ENCODE measurements around the gene DVL1.

Gene DVL1

DNA sequence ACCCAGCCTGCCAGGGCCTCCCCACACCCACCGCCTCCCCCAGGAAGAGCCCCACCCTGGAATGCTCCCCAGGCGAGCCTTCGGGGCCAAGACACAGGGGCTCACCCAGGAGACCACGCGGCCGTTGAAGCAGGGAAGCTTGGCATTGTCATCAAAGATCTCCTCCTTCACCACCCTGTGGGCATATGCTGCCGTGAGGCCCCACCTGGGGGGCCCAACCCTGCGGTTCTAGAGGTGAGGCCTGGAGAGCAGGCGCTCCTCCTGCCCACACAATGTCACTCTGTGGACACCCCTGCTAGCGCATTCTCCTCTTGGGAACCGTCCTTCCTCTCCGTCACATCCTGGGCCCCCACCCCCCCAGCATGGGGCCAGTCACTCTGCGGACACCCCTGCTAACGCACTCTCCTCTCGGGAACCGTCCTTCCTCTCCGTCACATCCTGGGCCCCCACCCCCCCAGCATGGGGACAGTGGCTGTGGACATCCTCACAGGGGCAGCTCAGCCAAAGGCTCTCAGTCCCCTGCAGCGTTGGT lies 6.6 kb downstream of the DVL1 start:
- DNase-seq (ENCODE audit: insufficient read length, low spot score) (no peak), FAIRE-seq (no peak)

DNA sequence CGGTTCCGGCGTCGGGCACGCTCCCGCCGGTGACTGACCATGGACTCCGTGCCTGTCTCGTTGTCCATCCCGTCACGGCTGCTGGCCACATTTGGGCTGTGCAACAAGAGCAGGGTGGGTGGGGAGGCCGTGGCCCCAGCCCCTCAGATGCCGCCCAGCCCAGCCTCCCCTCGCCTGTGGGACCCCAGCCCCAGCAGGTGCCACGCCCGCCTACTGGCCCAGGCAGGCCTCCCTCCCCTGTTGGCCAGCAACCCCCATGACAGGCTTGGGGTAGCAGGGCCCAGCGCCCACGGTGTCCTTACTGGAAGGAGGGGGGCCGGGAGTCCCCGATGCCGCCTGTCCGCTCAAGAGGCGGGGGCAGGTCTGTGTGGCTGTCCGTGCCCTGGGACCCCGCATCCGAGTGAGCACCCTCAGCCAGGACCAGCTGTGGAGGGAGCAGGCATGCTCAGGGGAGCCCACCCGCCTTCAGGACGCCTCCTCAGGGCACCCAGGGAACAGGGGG lies 7.1 kb downstream of the DVL1 start:
- DNase-seq (ENCODE audit: insufficient read length, low spot score) (no peak), FAIRE-seq (no peak)

DNA sequence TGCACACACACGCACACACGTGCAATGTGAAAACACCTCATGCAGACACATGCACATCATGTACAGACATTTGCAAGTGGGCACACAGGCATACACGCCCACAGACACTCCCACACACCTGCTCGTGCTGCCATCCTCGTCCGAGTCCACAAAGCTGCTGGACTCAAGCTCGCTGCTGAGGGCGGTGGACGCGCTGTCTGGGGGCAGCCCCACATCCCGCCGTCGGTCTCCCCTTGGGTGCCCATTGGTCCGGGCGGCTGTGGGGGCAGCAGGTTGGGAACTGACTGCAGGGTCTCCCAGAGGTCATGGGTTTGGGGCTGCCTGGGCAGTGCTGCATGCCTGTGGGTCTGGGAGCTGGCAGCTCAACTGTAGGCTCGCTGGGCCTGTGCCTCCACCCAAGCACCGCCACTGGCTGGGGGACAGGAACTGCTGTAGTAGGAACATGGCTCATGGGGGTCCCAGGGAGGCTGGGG lies 7.6 kb downstream of the DVL1 start:
- no peak for DNase-seq (ENCODE audit: insufficient read length, low spot score)
- FAIRE-seq, result no peak

- DNase-seq (ENCODE audit: insufficient read length, low spot score) (no peak), FAIRE-seq (peak; percentile 91)
Observed at GRCh38 chr1:1340791-1341548, 8.2 kb downstream of the DVL1 start.

DNA sequence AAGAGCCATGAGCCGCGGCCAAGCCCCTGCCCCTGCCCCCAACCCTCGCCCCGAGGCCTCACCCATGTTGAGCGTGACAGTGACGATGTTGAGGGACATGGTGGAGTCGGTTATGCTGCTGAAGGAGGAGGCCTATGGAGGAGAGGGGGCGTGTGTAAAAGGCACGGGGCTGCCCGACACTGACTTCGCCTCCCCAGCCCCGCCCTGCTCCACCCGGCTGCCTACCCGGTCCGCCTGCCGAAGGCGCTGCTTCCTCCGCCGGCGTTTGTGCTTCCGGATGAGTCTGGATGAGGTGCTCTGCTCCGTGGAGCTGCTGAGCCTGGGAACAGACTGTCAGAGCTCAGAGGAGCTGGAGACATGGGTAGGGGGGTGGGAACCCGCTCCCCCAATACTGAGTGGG lies 9.0 kb downstream of the DVL1 start:
- DNase-seq (ENCODE audit: insufficient read length, low spot score) (no peak), FAIRE-seq (no peak)

- no peak for DNase-seq (ENCODE audit: insufficient read length, low spot score)
- no peak for FAIRE-seq
Observed at GRCh38 chr1:1338278-1338677, 10.9 kb downstream of the DVL1 start.

DNA sequence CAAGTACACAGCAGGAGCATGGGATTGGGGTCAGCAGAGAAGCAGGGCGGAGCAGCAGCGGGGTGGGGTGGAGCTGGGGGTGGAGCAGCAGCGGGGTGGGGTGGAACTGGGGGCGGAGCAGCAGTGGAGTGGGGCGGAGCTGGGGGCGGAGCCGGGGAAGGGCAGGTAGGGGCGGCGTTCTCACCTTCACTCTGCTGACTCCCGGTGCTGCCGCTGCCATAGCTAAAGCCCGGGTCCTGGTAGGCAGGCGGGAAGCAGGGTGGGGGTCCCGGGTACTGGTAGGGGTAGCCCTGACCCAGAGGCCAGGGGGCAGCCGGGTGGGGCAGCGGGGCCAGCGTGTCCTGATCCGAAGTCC lies 11.4 kb downstream of the DVL1 start:
- no peak for FAIRE-seq
- DNase-seq (ENCODE audit: insufficient read length, low spot score), result no peak

DNA sequence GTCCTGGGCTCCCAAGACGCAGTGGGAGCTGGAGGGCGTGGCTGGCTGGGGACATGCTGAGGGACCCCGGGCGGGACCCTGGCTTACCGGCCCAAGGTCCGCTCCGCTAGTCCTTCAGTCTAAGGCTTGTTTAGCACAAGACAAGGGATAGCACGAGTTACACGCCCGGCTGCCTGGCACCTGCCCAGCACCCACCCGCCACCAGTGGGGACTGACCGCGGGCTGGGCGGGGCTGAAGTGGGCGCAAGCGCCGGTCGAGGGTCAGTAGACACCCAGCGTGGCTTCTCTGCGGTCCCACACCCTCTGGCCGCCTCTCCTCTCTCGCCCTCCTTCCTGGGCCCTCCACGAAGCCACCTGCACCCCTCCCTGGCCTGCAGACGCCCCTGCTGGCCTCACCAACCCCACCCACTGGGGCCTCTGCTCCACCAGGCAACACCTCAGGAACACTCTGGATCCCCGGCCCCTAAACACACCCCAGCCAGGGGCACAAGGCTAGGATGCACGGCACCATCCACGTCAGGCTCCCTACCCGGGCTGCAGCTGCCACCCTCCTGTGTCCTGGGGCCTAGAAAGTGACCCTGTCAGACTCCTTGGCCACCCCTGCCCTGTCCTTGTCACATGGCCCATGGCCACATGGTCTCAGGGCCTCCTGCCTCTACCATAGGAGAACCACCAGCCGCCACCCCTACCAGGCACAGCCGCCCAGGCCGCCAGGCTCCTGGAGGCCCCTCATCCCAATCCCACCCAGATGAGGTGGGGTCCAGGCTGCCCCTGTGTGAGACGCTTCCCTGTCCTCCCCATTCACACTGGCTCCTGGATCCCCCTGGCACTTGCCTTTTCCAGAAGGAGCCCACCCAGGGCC lies 12.1 kb downstream of the DVL1 start:
- DNase-seq (ENCODE audit: insufficient read length, low spot score) (no peak), FAIRE-seq (no peak)

DNA sequence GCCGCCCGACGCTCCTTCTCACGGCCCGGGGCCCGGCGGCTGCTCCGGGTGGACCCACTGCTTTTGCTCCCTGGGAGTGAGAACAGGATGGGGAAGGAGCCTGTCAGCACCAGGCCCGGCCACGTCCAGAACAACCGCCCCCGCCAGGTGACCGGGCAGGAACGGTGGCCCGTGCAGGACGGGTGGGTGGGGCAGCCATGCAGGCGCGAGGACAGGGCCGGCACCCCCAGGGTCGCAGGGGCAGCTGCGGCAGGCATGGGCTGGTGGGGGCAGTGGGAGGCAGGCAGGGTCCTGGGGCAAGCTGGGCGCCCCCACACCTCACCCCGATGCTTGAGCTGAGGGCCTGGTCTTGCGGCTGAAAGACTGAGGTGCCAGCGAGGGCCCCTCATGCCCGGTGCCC lies 12.8 kb downstream of the DVL1 start:
- DNase-seq (ENCODE audit: insufficient read length, low spot score), result no peak
- FAIRE-seq, result no peak

DNA sequence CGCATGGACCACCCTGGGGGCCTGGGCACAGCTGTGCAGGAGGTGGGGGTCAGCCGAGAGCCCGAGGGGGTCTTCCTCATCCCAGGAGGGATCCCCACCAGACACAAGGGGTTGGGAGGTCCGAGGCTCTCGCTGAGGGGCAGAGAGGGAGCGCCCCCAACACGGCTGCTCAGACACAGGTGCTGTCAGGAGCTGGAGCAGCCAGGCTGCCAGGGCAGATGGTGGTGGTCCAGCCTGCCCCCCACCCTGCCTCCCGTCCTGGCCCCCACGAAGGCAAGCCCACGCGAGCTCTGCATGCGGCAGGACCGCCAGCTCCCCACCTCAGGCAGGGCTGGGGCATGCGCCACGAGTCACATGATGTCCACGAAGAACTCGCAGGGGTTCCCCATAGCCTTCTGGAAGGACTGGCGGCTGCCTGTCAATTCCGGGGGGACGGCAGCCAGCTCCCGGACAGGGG lies 13.4 kb downstream of the DVL1 start:
- FAIRE-seq (no peak), DNase-seq (ENCODE audit: insufficient read length, low spot score) (no peak)

- FAIRE-seq, result no peak
Observed at GRCh38 chr1:1335283-1335682, 13.9 kb downstream of the DVL1 start.

GRCh38 chr1:1334835-1335234 lies 14.4 kb downstream of the DVL1 start:
- no peak for FAIRE-seq
- DNase-seq (ENCODE audit: insufficient read length, low spot score), result no peak

More at GRCh38 chr1:1335283-1335682, 13.9 kb downstream of the DVL1 start:
- no peak for DNase-seq (ENCODE audit: insufficient read length, low spot score)

DNA sequence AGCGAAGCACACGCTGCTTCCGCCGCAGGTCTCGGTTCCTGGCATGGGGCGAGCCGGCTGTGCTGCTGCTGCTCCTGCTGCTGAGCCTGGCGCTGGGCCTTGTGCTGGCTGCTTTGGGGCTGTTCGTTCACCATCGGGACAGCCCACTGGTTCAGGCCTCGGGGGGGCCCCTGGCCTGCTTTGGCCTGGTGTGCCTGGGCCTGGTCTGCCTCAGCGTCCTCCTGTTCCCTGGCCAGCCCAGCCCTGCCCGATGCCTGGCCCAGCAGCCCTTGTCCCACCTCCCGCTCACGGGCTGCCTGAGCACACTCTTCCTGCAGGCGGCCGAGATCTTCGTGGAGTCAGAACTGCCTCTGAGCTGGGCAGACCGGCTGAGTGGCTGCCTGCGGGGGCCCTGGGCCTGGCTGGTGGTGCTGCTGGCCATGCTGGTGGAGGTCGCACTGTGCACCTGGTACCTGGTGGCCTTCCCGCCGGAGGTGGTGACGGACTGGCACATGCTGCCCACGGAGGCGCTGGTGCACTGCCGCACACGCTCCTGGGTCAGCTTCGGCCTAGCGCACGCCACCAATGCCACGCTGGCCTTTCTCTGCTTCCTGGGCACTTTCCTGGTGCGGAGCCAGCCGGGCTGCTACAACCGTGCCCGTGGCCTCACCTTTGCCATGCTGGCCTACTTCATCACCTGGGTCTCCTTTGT lies 15.5 kb downstream of the DVL1 start:
- FAIRE-seq (no peak), DNase-seq (ENCODE audit: insufficient read length, low spot score) (no peak)

- no peak for FAIRE-seq
- no peak for DNase-seq (ENCODE audit: insufficient read length, low spot score)
Observed at GRCh38 chr1:1332774-1333480, 16.3 kb downstream of the DVL1 start.

- DNase-seq (ENCODE audit: insufficient read length, low spot score), result no peak
- no peak for FAIRE-seq
Observed at GRCh38 chr1:1332031-1332755, 17.0 kb downstream of the DVL1 start.

DNA sequence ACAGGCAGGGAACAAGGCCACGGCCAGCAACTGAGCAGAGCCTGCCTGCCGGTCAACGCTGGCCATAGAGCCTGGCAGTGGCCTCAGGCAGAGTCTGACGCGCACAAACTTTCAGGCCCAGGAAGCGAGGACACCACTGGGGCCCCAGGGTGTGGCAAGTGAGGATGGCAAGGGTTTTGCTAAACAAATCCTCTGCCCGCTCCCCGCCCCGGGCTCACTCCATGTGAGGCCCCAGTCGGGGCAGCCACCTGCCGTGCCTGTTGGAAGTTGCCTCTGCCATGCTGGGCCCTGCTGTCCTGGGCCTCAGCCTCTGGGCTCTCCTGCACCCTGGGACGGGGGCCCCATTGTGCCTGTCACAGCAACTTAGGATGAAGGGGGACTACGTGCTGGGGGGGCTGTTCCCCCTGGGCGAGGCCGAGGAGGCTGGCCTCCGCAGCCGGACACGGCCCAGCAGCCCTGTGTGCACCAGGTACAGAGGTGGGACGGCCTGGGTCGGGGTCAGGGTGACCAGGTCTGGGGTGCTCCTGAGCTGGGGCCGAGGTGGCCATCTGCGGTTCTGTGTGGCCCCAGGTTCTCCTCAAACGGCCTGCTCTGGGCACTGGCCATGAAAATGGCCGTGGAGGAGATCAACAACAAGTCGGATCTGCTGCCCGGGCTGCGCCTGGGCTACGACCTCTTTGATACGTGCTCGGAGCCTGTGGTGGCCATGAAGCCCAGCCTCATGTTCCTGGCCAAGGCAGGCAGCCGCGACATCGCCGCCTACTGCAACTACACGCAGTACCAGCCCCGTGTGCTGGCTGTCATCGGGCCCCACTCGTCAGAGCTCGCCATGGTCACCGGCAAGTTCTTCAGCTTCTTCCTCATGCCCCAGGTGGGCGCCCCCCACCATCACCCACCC lies 17.9 kb downstream of the DVL1 start, which contains the start of gene TAS1R3:
Gene TAS1R3 (plus strand): TSS at position 213 of the 898 bp plus-strand sequence. CDS start 66 bp downstream, at position 279.
- DNase-seq (ENCODE audit: insufficient read length, low spot score) (no peak), FAIRE-seq (no peak)

- FAIRE-seq (no peak), DNase-seq (ENCODE audit: insufficient read length, low spot score) (no peak)
Observed at GRCh38 chr1:1330366-1331067, 18.7 kb downstream of the DVL1 start.
